DMS53 (cell line): ENCODE measurements around the gene SNAPC4.
"Not testable (repeated sequence)": the region's sequence is repeated elsewhere in the genome, so short reads cannot be mapped to it uniquely, and the experiment has no call there.

Experiments
- DNase-seq: peaks from one replicate; lab custom pipeline; 2025; lab: John Stamatoyannopoulos, UW

SNAPC4 gene

DNA sequence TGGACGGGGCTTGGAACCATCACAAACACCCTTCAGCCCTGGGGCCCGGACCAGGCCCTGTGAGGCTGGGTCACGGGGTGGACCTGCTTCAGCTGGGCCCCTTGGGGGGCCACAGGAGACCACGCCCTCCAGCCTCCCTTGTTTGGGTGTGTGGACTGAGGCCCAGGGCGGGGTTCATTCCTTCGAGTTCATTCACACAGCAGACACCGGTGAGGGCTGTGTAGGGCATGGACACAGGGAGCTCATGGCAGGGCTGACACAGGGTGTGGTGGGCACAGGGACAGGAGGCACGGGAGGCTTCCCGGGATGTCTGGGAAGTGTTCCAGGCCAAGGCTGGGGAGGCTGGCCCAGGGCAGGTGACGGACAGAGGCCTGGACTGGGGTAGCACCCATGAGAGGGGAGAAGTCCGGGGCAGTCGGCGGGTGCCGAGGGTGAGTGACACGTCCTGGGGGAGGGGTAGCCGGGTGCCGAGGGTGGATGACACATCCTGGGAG, 45.3 kb downstream of the SNAPC4 start:
- peak; percentile 58 for DNase-seq

DNA sequence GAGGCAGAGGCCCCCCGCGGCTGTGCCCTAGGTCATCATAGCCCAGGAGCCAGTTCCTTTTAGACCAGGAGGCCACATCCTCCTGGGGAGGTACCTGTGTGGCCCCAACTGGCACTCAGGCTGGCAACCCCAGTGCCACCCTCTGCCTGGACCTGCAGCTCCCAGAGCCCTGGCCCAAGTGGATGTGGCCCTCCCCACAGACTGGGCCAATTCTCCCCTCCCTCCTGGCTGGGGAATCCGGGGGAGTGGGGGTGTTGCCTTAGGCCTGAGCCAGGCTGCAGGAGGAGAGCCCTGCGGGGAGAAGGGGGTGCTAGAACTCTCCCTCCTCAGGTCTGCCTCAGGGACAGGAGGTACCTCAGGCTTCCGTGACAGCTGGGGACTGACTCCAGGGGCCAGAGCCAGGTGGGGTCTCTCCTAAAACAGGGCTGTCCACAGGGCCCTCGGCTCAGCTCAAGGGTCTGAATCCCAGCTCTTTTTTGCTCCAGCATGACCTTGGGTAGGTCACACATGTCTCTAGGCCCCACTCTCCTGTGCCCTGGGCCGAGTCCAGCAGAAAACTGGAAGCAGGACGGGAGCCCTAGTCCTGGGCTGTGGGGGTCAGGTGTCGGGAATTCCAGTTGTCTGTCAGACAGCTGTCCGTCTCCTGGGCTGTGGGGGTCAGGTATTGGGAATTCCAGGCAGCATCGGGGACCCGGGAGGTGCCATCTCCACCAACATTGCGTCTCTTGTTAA, 46.0 kb downstream of the SNAPC4 start:
- DNase-seq = no peak

DNA sequence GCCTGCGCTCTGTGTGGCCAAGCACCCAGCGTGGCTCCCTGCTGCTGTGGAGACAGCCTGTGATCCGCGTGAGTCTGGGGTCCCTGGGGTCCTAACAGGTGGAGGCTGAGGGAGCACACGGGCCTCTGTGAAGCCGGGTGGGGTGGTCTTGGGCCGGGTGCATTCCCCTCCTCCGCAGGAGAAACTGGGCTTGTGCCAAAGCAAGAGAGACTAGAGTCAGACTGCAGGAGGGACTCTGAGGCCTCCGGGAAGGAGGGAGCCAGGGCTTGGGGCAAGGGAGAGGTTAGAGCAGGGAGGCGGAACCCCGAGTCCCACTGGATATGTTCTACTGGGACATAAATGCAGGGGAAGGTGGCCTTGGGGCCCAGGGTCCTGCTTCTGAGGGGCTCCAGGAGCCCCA, 46.9 kb downstream of the SNAPC4 start:
- peak; percentile 47 for DNase-seq

DNA sequence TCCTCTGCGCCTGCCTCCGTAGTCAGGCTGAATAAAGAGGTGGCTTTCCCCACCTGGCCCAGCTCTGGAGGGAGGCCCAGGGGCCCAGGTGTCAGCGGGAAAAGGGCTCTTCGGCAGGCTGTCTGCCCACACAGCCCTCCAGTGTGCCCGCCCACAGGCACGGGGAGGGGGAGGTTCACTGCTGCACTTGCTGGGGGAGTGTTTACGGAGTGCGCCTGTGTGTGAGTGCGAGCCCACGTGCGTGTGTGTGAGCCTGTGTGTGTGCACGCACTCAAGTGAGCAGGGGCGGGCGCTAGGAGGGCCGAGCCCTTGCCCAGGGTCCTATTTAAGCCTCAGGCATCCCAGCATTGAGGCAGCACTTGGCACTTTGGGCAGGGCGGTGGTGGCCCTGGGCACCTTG, 47.3 kb downstream of the SNAPC4 start:
- DNase-seq = peak; percentile 91

DNA sequence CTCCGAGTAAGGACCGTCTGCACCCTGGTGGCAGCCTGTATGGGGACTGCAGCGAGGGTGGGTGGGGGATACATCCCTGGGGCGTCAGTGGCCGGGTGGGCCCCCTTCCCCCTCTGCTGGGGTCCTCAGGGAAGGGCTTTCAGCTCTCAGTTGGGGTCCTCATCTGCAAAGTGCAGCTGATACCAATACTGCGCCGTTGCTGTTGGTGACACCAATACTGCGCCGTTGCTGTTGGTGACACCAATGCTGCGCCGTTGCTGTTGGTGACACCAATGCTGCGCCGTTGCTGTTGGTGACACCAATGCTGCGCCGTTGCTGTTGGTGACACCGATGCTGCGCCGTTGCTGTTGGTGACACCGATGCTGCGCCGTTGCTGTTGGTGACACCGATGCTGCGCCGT, 48.1 kb downstream of the SNAPC4 start:
- DNase-seq = not testable (repeated sequence)

DNA sequence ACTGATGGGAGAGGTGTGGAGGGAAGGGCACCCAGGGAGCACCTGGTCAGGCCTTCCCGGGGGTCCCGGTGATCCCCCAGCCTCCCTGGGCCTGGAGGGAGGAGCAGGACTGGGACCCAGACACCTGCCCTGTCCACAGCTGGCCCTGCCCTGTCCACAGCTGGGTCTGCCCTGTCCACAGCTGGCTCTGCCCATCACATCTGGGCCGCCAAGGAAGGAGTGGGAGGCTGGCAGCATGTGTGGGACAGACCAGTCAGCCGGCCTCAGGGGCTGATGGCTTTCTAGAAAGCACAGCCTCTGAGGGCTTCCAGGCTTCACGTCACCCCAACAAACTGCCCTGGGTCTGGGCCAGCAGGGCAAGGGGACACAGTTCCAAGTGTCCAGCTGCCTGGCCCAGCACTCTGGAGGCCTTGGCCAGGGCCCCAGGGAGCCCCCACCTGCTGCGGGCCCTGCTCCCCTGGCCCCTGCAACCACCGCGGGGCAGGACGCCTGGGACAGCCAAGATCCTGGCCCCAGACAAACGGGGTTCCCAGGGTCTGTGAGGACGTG, 48.6 kb downstream of the SNAPC4 start:
- no peak for DNase-seq
